ENCODE results near the gene AKAP7.
"Not testable (repeated sequence)": the region's sequence is repeated elsewhere in the genome, so short reads cannot be mapped to it uniquely, and the experiment has no call there.

Gene AKAP7

GRCh38 chr6:131293472-131293911 is 158.2 kb downstream of the AKAP7 start:
- DNase-seq (ENCODE audit: low spot score) = no peak

GRCh38 chr6:131295081-131295480 is 159.8 kb downstream of the AKAP7 start:
- no peak for DNase-seq (ENCODE audit: low spot score)

- not testable (repeated sequence) for DNase-seq (ENCODE audit: low spot score)
Observed at GRCh38 chr6:131300826-131301225, 165.6 kb downstream of the AKAP7 start.

- DNase-seq (ENCODE audit: low spot score) = no peak
Observed at GRCh38 chr6:131303338-131303930, 168.2 kb downstream of the AKAP7 start.

DNA sequence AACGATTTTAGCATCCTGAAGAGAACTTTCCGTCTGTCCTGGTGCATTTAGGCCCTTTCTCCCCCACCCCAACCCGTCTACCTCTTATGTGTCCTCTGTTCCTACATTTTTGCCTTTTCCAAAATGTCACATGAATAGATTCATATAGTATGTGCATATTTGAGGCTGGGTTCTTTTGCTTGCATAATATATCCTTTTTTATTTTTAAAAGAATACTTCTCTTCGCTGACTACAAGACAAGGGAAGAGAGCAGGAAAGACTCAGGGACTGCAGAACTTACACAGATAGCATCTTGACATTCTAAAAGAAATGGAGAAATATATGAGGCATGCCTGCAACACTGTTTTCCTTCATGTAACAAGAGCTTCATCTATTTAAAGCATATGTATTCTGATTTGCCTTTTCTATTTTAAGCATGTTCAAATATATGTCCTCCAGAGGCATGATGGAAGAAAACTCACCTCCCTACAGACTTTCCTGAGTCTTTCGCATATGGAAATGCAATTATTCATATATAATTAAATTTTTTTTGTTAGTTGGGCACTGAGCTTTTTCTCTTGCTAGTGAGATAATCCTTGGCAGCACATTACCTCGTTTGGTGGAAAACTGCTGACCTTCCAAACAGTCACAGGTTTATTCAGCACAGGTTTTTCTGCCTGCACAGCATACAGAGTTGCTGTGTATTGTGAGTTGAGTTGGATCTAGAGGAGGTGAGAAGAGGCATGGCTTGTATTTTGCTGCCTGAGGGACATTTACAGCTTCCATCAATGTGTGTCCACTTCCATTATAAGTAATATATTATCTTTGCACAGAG is 170.0 kb downstream of the AKAP7 start:
- no peak for DNase-seq (ENCODE audit: low spot score)

DNA sequence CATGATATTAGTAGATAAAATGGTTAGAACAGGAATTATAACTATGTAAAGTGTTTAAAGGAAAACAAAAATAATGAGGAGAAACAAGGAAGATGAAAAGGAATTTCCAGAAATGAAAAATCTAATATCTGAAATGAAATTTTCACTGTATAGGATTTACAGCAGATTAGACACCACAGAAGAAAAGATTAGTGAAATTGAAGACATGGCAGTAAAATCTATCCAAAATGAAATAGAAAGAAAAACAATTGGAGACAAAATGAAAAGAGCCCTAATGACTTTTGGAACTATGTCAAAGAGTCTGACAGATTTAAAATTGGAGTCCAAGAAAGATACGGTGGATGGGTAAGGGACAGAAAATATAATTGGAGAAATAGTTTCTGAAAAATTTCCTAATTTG is 174.2 kb downstream of the AKAP7 start:
- DNase-seq (ENCODE audit: low spot score) = no peak

DNA sequence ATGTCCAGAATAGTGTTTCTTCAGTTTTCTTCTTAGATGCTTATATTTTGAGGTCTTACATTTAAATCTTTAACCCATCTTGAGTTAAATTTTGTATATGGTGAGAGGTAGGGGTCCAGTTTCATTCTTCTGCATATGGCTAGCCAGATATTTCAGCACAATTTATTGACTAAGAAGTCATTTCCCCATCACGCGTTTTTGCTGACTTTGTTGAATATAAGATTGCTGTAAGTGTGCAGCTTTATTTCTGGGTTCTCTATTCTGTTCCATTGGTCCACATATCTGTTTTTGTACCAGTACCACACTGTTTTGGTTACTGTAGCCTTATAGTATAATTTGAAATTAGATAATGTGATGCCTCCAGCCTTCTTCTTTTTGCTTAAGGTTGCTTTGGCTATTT is 179.6 kb downstream of the AKAP7 start:
- DNase-seq (ENCODE audit: low spot score) = no peak

DNA sequence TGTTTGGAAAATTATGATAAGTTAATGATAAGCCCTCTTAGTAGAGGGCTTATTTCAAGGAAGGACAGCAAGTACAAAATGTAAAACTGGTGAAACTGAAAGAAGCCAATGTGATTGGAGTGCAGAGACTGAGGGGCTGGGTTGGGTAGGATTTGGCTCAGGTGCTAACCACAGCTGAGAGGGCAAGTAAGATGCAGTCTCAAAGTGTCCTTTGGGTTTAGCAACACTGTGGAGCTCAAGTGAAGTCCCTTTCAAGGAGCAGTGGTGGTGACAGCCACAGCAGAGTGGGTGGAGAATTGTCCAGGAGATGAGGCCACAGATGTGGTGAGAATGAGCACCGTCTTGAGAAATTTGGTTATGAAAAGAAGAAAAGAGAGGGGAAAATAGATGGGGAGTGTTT is 181.4 kb downstream of the AKAP7 start:
- no peak for DNase-seq (ENCODE audit: low spot score)

DNA sequence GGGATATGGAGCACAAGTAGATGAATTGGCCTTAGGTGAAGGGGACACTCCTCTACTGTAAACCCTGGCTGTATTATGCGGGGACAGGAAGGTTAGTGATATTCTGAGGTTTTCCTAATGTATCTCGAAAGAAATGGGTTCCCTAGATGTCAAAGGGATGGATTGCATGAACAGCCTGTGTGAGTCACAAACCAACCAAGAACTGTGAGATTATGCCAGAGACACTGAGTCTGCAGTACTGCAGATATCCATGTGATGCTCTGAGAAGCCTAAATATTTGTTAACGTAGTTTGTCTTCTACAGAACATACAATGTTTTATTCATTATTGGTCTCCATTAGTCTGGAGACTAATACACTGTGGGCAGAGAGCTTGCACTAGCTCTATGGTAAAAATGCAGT is 182.2 kb downstream of the AKAP7 start:
- no peak for DNase-seq (ENCODE audit: low spot score)

DNA sequence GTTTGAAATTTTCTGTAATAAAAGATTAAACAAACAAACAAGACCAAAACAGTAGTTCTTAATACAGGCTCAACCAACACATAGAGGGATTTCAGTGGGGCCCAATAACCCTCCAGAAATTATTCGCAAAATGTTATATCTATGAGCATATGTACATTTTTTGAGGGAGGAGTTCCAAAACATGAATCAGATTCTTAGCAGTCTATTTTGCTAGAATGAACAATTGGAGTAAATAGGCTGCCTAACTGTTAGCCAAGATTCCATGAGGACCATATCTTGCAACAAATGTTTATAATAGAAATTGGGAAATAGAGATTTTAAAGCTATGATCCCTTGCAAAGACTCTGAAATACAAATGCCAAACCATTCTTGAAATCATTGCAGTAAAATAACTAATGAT is 186.3 kb downstream of the AKAP7 start:
- DNase-seq (ENCODE audit: low spot score) = no peak

DNA sequence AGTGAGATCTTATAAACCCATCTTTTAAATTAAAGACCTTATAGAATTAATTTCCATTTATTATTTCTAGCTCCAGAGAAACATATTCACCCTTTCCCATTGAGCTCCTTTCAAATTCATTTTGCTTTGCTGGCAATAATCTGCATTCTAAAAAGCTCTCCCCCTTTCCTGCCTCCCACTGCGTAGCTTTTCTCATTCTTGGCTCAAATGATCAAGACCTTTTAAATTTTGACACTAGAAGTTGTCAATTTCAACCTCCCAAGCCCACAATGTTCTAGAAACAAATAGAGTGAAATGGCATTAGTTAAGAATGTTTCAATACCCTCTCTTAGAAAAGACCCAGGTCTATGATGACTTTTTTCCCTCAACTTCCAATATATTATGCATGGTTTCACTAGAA is 186.9 kb downstream of the AKAP7 start:
- DNase-seq (ENCODE audit: low spot score) = no peak

- DNase-seq (ENCODE audit: low spot score) = not testable (repeated sequence)
Observed at GRCh38 chr6:131325669-131326068, 190.4 kb downstream of the AKAP7 start.

DNA sequence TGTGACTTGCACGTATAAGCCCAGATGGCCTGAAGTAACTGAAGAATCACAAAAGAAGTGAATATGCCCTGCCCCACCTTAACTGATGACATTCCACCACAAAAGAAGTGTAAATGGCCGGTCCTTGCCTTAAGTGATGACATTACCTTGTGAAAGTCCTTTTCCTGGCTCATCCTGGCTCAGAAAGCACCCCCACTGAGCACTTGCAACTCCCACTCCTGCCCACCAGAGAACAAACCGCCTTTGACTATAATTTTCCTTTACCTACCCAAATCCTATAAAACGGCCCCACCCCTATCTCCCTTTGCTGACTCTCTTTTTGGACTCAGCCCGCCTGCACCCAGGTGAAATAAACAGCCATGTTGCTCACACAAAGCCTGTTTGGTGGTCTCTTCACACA is 193.5 kb downstream of the AKAP7 start:
- DNase-seq (ENCODE audit: low spot score) = not testable (repeated sequence)

DNA sequence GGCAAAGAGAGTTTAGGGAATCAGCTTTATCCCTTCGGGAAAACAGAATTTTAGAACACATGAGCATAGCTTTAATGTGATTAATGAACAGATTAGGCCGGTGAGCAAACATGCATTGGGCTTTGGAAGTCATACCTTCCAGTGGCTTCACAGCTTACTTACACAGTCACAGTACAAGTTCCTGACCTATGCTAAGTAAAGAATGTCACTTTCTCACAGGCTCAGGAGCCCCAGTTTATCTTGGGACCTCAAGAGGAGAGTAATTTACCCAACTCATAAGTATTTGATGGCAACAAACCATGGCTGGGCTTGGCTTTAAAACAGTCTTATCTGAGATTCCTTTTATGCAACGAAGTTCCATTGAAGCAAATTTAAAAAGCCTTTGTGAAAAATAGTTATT is 195.9 kb downstream of the AKAP7 start:
- DNase-seq (ENCODE audit: low spot score) = no peak

- no peak for DNase-seq (ENCODE audit: low spot score)
Observed at GRCh38 chr6:131331873-131332781, 196.9 kb downstream of the AKAP7 start.

All from COLO829 (cell line).